Panc1 (cell line): ENCODE results near the gene FRMPD1. TPM values are rescaled to one million over a fixed set of nuclear protein-coding genes. Genes with fewer than 3 reads are reported as not detected.

Experiments
- ATAC-seq: fragments of 200-7000 bp; cut with Tn5 transposase; 2 replicates; pipeline ENCODE4 v1.9.1; 2020; ENCODE audit warnings: mild to moderate bottlenecking, moderate library complexity
- BruUV-seq: library from RNA; stranded (reverse); fragments of 400-500 nt; replicated peaks from 2 replicates; lab custom pipeline; 2021; lab: Mats Ljungman, UMichigan
- CTCF ChIA-PET: fragments of 300-600 bp; sonication (Branson Sonifier 250); formaldehyde crosslinking; loops from one replicate; lab custom pipeline; 2022; ENCODE audit warnings: antibody characterized with exemption; lab: Charles Lee
- POLR2A ChIA-PET: fragments of 300-600 bp; sonication (Branson Sonifier 250); formaldehyde crosslinking; loops from one replicate; lab custom pipeline; 2022; ENCODE audit warnings: antibody characterized with exemption; lab: Charles Lee
- DNase-seq: peaks from one replicate; pipeline ENCODE4 v3.0.0-alpha.2; 2010; ENCODE audit warnings: low read depth, low spot score
- H3K27ac ChIP-seq: 2 replicates; pipeline ENCODE4 v1.5.1; 2011; ENCODE audit warnings: mild to moderate bottlenecking, low read length, inconsistent platforms
- H3K27me3 ChIP-seq: fragments of 200-500 bp; sonication (Bioruptor generic); 2 replicates; pipeline ENCODE4 v1.6.0; 2014; ENCODE audit warnings: low read length, inconsistent platforms; ENCODE audit not compliant: control insufficient read depth, insufficient read depth
- H3K36me3 ChIP-seq: fragments of 200-500 bp; sonication (Bioruptor generic); 2 replicates; pipeline ENCODE4 v1.5.1; 2014; ENCODE audit warnings: inconsistent platforms, mild to moderate bottlenecking, low read length, moderate library complexity; ENCODE audit not compliant: control insufficient read depth, insufficient read depth
- H3K4me1 ChIP-seq: 2 replicates; pipeline ENCODE4 v1.5.1; 2011; ENCODE audit warnings: inconsistent platforms, mild to moderate bottlenecking, low read length, moderate library complexity; ENCODE audit not compliant: control insufficient read depth, insufficient read depth
- H3K4me3 ChIP-seq, 2 experiments: 2 replicates each; pipeline ENCODE4 v1.5.1; 2011 to 2012; ENCODE audit warnings: low read depth in 2 of 2, low read length in 2 of 2, mild to moderate bottlenecking in 2 of 2, inconsistent platforms in 1 of 2, moderate library complexity in 1 of 2
- H3K9me3 ChIP-seq: fragments of 200-500 bp; sonication (Bioruptor generic); 2 replicates; pipeline ENCODE4 v1.5.1; 2014; ENCODE audit warnings: low read depth, mild to moderate bottlenecking, inconsistent platforms, low read length, moderate library complexity; ENCODE audit not compliant: control insufficient read depth, insufficient read depth
- POLR2AphosphoS5 ChIP-seq: IDR thresholded peaks from 2 replicates; pipeline ENCODE4 v1.6.1; 2012; ENCODE audit warnings: mild to moderate bottlenecking, low read depth, low read length, moderate library complexity
- SIN3A ChIP-seq: IDR thresholded peaks from 2 replicates; pipeline ENCODE4 v1.6.1; 2012; ENCODE audit warnings: low read depth, mild to moderate bottlenecking, low read length, moderate library complexity, borderline replicate concordance; ENCODE audit not compliant: insufficient read depth
- TCF7L2 ChIP-seq: IDR thresholded peaks from 2 replicates; pipeline ENCODE4 v1.6.1; 2011; ENCODE audit warnings: mild to moderate bottlenecking, low read depth, low read length, inconsistent platforms
- in situ Hi-C: cut with HindIII; loops from 2 replicates; pipeline ENCODE4 v1.10.0; 2016; ENCODE audit warnings: low sequenced_read_pairs, low pct_unique_long_range_greater_than_20kb
- intact Hi-C: fragments of 100-400 bp; cut with micrococcal nuclease; formaldehyde crosslinking; loops from one replicate; pipeline ENCODE4 v1.10.0; 2022; ENCODE audit not compliant: unreplicated experiment
- total RNA-seq: library from RNA; stranded (reverse); gene quantifications from one replicate; pipeline ENCODE4 v1.2.1, GENCODE V29; 2021; ENCODE audit not compliant: unreplicated experiment
- TF ChIP-seq, protein P1 (sequence below): fragments of 450-650 bp; IDR thresholded peaks from 2 replicates; pipeline ENCODE4 v1.5.1; 2017; ENCODE audit warnings: mild to moderate bottlenecking
- TF ChIP-seq, protein P2 (sequence below), 2 experiments: IDR thresholded peaks; 2 replicates each; pipeline ENCODE4 v1.6.1; 2011 to 2012; ENCODE audit warnings: low read depth in 2 of 2, control low read depth in 1 of 2, low read length in 1 of 2, mild to moderate bottlenecking in 1 of 2, moderate library complexity in 1 of 2; ENCODE audit not compliant: insufficient read depth in 1 of 2

The FRMPD1 gene
- total RNA-seq, 1 experiment from 2014 or later: 0.21 TPM

DNA sequence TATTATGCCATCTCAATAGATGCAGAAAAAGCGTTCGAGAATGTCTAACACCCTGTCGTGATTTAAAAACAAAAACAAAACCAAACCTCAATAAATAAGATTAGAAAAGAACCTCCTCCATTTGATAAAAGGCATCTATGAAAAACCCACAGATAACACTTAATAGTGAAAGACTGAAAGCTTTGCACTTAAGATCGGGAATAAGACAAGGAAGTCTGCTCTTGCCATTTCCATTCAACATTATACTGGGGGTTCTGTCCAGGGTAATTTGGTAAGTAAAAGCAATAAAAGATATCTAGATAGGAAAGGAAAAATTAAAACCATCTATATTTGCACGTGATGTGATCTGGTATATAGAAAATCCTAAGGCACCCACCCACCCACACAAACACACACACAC is 141.4 kb downstream of the FRMPD1 start:
- DNase-seq (no peak), ATAC-seq (no peak)
- POLR2A ChIA-PET: no interaction called here
- H3K36me3 ChIP-seq: no peaks in the 10 kb centered on the region; the same call in 1 of the 2 replicates
- no peak overlapping the region for H3K4me3 ChIP-seq
- intact Hi-C loops: no loop called here
- in situ Hi-C loops: no loop called here
- no peaks in the 10 kb centered on the region for H3K27me3 ChIP-seq
- no peak overlapping the region for H3K27ac ChIP-seq
- TF ChIP-seq, protein P1, sequence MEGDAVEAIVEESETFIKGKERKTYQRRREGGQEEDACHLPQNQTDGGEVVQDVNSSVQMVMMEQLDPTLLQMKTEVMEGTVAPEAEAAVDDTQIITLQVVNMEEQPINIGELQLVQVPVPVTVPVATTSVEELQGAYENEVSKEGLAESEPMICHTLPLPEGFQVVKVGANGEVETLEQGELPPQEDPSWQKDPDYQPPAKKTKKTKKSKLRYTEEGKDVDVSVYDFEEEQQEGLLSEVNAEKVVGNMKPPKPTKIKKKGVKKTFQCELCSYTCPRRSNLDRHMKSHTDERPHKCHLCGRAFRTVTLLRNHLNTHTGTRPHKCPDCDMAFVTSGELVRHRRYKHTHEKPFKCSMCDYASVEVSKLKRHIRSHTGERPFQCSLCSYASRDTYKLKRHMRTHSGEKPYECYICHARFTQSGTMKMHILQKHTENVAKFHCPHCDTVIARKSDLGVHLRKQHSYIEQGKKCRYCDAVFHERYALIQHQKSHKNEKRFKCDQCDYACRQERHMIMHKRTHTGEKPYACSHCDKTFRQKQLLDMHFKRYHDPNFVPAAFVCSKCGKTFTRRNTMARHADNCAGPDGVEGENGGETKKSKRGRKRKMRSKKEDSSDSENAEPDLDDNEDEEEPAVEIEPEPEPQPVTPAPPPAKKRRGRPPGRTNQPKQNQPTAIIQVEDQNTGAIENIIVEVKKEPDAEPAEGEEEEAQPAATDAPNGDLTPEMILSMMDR: no peak
- no peak for TF ChIP-seq SIN3A
- TF ChIP-seq, protein P2, sequence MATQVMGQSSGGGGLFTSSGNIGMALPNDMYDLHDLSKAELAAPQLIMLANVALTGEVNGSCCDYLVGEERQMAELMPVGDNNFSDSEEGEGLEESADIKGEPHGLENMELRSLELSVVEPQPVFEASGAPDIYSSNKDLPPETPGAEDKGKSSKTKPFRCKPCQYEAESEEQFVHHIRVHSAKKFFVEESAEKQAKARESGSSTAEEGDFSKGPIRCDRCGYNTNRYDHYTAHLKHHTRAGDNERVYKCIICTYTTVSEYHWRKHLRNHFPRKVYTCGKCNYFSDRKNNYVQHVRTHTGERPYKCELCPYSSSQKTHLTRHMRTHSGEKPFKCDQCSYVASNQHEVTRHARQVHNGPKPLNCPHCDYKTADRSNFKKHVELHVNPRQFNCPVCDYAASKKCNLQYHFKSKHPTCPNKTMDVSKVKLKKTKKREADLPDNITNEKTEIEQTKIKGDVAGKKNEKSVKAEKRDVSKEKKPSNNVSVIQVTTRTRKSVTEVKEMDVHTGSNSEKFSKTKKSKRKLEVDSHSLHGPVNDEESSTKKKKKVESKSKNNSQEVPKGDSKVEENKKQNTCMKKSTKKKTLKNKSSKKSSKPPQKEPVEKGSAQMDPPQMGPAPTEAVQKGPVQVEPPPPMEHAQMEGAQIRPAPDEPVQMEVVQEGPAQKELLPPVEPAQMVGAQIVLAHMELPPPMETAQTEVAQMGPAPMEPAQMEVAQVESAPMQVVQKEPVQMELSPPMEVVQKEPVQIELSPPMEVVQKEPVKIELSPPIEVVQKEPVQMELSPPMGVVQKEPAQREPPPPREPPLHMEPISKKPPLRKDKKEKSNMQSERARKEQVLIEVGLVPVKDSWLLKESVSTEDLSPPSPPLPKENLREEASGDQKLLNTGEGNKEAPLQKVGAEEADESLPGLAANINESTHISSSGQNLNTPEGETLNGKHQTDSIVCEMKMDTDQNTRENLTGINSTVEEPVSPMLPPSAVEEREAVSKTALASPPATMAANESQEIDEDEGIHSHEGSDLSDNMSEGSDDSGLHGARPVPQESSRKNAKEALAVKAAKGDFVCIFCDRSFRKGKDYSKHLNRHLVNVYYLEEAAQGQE (IDR thresholded peaks at IDR 0.05; ENCODE audit: insufficient read depth in 1 of 2, low read depth in 2 of 2, low read length in 1 of 2): no peak
- CTCF ChIA-PET: interaction anchor here (0.6 kb wide), 1 partner anchor 199 kb away, joined by 3 read pairs; no protein-coding TSS in a partner anchor
- no TSS peak for BruUV-seq
- no peaks in the 10 kb centered on the region for H3K9me3 ChIP-seq
- no peaks in the 10 kb centered on the region for H3K4me1 ChIP-seq

DNA sequence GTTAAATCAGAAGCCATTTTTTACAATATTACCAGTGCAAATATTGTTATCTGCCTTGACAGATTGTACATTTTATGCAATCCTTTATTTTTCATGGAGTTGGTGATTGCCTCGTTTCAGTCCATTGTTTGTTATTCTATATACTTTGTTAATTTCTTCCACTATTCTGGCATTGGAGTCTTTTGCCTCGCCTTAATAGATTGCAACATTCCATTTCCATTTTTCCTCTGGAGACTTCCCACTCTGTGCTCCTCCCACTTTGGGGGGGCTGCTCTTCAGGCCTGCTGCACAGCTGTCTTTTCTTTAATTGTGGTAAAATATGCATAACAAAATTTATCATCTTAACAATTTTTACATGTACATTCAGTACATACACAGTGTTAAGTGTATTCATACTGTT is 145.5 kb downstream of the FRMPD1 start:
- H3K4me1 ChIP-seq: no peaks in the 10 kb centered on the region
- H3K9me3 ChIP-seq: no peaks in the 10 kb centered on the region
- in situ Hi-C loops (no loop called here), intact Hi-C loops (no loop called here)
- DNase-seq (no peak), ATAC-seq (no peak)
- H3K36me3 ChIP-seq: peaks cover 3% of the 10 kb centered on the region
- ChIA-PET CTCF (no interaction called here), POLR2A (no interaction called here)
- H3K4me3 ChIP-seq: no peak overlapping the region
- no peaks in the 10 kb centered on the region for H3K27me3 ChIP-seq
- no TSS peak for BruUV-seq
- TF ChIP-seq POLR2AphosphoS5 (no peak), TCF7L2 (no peak), SIN3A (no peak)
- TF ChIP-seq, protein P1: no peak
- TF ChIP-seq, protein P2 (IDR thresholded peaks at IDR 0.05; ENCODE audit: insufficient read depth in 1 of 2, low read depth in 2 of 2, low read length in 1 of 2): no peak
- no peak overlapping the region for H3K27ac ChIP-seq

Other genes starting within 250 kb of the FRMPD1 start
- gene GRHPR, start 228.3 kb upstream of the FRMPD1 start, total RNA-seq: 238 TPM
- 30.6 TPM for gene ZBTB5, start 185.5 kb upstream of the FRMPD1 start, total RNA-seq
- 93.8 TPM for gene POLR1E, start 165.0 kb upstream of the FRMPD1 start, total RNA-seq
- 39.8 TPM for gene FBXO10, start 74.6 kb upstream of the FRMPD1 start, total RNA-seq
- 333 TPM for gene TOMM5, start 58.4 kb upstream of the FRMPD1 start, total RNA-seq
- gene TRMT10B, start 102.9 kb downstream of the FRMPD1 start, total RNA-seq: 9.8 TPM
- 45.3 TPM for gene EXOSC3, start 134.1 kb downstream of the FRMPD1 start, total RNA-seq
- gene DCAF10, start 149.8 kb downstream of the FRMPD1 start, total RNA-seq: 18.5 TPM